Erythroblast (primary cell): ENCODE results near the gene TMEM233.

Experiments
- GATA1 ChIP-seq: IDR thresholded peaks from 2 replicates; pipeline ENCODE4 v1.6.1; 2011; ENCODE audit warnings: low read depth, mild to moderate bottlenecking, control low read depth, low read length, moderate library complexity
- POLR2A ChIP-seq: IDR thresholded peaks from 2 replicates; pipeline ENCODE4 v1.6.1; 2011; ENCODE audit warnings: mild to moderate bottlenecking, low read length

- no peak for TF ChIP-seq POLR2A
- TF ChIP-seq GATA1: no peak
These were observed 21.1 kb downstream of the TMEM233 start for GRCh38 chr12:119614705-119615104.
